Measurements from ENCODE around the gene CPZ.

DNA sequence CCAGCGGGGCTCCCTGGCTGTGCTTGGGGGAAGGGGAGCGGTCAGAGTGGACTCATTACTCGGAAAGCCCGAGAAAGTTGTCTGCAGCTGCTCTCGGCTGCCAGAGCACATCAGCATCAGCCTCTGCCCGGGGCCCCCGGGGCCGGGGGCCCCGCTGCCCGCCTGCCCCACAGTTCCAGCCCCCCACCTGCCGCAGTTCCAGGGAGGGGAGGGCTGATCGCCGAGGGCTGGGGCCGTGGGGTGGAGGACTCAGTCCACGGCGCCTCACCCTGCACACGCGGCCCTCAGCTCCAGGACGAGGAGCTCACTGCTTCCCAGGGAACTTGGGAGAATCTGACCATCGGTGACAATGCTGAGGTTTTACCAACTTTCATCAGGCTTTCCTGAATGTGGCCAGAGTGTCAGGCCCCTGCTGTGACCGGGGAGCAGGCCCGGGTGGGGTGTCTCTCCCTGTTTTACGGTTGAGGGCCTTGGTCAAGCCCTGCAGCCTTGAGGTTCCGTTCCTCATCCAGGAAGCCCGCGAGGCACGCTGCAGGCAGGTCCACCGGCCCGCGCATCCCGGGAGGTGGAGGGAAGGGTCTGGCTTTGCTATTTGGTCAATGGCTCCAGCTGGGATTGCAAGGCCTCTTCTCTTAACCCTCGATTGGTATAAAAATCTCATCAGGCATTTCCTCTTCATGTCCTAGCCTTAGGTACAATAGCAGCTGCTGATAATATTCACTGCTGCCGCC is 57.2 kb downstream of the CPZ start:
- TF ChIP-seq TAF1 (IDR thresholded peaks at IDR 0.05; ENCODE audit: borderline replicate concordance, insufficient read depth, low read length) (no peak), SIN3A (IDR thresholded peaks at IDR 0.05; ENCODE audit: borderline replicate concordance, insufficient read depth, low read length) (no peak), POLR2AphosphoS5 (IDR thresholded peaks at IDR 0.05; ENCODE audit: low read depth, low read length) (no peak)
- TF ChIP-seq, protein P1, sequence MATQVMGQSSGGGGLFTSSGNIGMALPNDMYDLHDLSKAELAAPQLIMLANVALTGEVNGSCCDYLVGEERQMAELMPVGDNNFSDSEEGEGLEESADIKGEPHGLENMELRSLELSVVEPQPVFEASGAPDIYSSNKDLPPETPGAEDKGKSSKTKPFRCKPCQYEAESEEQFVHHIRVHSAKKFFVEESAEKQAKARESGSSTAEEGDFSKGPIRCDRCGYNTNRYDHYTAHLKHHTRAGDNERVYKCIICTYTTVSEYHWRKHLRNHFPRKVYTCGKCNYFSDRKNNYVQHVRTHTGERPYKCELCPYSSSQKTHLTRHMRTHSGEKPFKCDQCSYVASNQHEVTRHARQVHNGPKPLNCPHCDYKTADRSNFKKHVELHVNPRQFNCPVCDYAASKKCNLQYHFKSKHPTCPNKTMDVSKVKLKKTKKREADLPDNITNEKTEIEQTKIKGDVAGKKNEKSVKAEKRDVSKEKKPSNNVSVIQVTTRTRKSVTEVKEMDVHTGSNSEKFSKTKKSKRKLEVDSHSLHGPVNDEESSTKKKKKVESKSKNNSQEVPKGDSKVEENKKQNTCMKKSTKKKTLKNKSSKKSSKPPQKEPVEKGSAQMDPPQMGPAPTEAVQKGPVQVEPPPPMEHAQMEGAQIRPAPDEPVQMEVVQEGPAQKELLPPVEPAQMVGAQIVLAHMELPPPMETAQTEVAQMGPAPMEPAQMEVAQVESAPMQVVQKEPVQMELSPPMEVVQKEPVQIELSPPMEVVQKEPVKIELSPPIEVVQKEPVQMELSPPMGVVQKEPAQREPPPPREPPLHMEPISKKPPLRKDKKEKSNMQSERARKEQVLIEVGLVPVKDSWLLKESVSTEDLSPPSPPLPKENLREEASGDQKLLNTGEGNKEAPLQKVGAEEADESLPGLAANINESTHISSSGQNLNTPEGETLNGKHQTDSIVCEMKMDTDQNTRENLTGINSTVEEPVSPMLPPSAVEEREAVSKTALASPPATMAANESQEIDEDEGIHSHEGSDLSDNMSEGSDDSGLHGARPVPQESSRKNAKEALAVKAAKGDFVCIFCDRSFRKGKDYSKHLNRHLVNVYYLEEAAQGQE (IDR thresholded peaks at IDR 0.05; ENCODE audit: insufficient read depth in 1 of 2, low read depth in 2 of 2, low read length in 2 of 2) = no peak

Data from PFSK-1 (cell line).